ENCODE data around the gene EVL. TPM values are rescaled to one million over a fixed set of nuclear protein-coding genes. Genes with fewer than 3 reads are reported as not detected.

EVL gene
- 66.4 TPM for total RNA-seq

GRCh38 chr14:100065111-100065871, at the start of gene EVL:
EVL (plus strand) TSS chr14:100065422; CDS start chr14:100065501, 79 bp downstream.

GRCh38 chr14:100159094-100159864, 94.1 kb downstream of the EVL start, which contains the start of gene DEGS2:
DEGS2 (minus strand) TSS chr14:100159645; CDS start chr14:100159587, 58 bp downstream.

Small RNA genes lying within 50 kb of the gene (small RNA-seq; reads per million reads assigned to genes)
- gene MIR151B (ENCODE audit: low replicate concordance) (3.6 reads per million, percentile 92 among the genes with 10 or more reads in this experiment), gene MIR342 (ENCODE audit: low replicate concordance) (59.9 reads per million, percentile 97 among the genes with 10 or more reads in this experiment)

Other genes starting within 250 kb of the EVL start
- 11.5 TPM for gene DEGS2, start 94.2 kb downstream of the EVL start, total RNA-seq
- 51.4 TPM for gene YY1, start 173.7 kb downstream of the EVL start, total RNA-seq
- gene SLC25A29, start 241.0 kb downstream of the EVL start, total RNA-seq: 52.7 TPM

All from metanephros (tissue), 2 donors.